Motor neuron (in vitro differentiated cells): ENCODE measurements around the gene BCAS3. TPM values are rescaled to one million over a fixed set of nuclear protein-coding genes. Genes with fewer than 3 reads are reported as not detected.
"Not testable (repeated sequence)": the region's sequence is repeated elsewhere in the genome, so short reads cannot be mapped to it uniquely, and the experiment has no call there.

Experiments
- ATAC-seq, 8 experiments: fragments of 200-7000 bp; cut with Tn5 transposase; replicated peaks in 6 of 8; 2 replicates each; pipeline ENCODE4 v1.8.0; 2021; ENCODE audit warnings: mild to moderate bottlenecking in 8 of 8, moderate library complexity in 8 of 8
- H3K27ac ChIP-seq, 2 donors: fragments of 250-450 bp; sonication (Bioruptor Pico); 2 replicates each; pipeline ENCODE4 v1.9.0; 2021; ENCODE audit warnings: antibody characterized with exemption in 2 of 2, mild to moderate bottlenecking in 2 of 2, moderate library complexity in 1 of 2
- H3K4me1 ChIP-seq, 2 donors: fragments of 250-450 bp; sonication (Bioruptor Pico); replicated peaks in 1 of 2; 2 replicates each; pipeline ENCODE4 v1.6.1; 2021; ENCODE audit warnings: antibody characterized with exemption in 2 of 2, mild to moderate bottlenecking in 2 of 2, moderate library complexity in 1 of 2
- H3K4me3 ChIP-seq, 5 donors: fragments of 250-450 bp; sonication (Bioruptor Pico); 2 replicates each; pipeline ENCODE4 v1.9.0; 2021; ENCODE audit warnings: antibody characterized with exemption in 5 of 5, mild to moderate bottlenecking in 5 of 5, moderate library complexity in 4 of 5
- WGBS, 10 experiments: fragments of 450-650 bp; shearing (Covaris generic); methylation state at CpG; one replicate each; pipeline ENCODE4 v1.0.0; 2022; 5-methylcytosine and 5-hydroxymethylcytosine counted together
- in situ Hi-C, 9 experiments: fragments of 400-800 bp; cut with MboI; loops; one replicate each; pipeline ENCODE4 v1.15.0; 2021; ENCODE audit warnings: low sequenced_read_pairs in 9 of 9, low pct_unique_long_range_greater_than_20kb in 2 of 9; ENCODE audit not compliant: unreplicated experiment in 9 of 9
- total RNA-seq, 8 experiments: library from RNA; unstranded; fragments of 300-600 nt; gene quantifications; 2 replicates each; pipeline versions ENCODE4 v1.2.3 to v1.2.4, GENCODE V29; 2022

Gene BCAS3
- total RNA-seq, 8 experiments from 2014 or later: 18.1 to 45.4 (median 26.8) TPM

DNA sequence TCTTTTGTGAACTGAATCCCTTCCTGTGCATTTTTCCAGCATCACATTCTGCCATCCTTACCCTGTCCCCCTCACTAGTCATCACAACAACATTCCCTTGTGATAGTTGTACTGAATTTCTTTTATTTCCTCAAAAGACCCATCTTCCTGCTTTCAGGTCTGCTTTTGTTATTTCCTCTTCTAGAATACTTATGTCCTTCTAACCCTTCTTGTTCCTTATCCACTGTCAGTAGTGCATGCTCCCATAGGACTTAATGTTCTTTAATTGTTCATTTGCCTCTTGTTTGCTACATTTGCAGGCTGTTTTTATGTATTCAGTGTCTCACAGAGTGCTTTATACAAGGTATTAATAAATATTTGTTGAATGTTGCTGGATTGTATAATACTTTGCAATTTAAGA lies 73.0 kb downstream of the BCAS3 start:
- Histone ChIP-seq H3K4me3 (no peak overlapping the region), H3K27ac (no peak overlapping the region), H3K4me1 (peaks cover 4 to 6% of the 10 kb centered on the region in 2 donors)
- in situ Hi-C loops: no loop called here
- no peak for ATAC-seq

GRCh38 chr17:60751884-60752283 lies 74.2 kb downstream of the BCAS3 start:
- Histone ChIP-seq H3K4me3 (no peak overlapping the region), H3K27ac (no peak overlapping the region), H3K4me1 (peaks cover 4 to 6% of the 10 kb centered on the region in 2 donors)
- ATAC-seq: no peak
- 44 to 100% (median 83%) methylated on average over 1 of the region's 1 CpG; no CpG with 5 or more reads in 4 of the 10 experiments for WGBS, 10 experiments
- in situ Hi-C loops: no loop called here

DNA sequence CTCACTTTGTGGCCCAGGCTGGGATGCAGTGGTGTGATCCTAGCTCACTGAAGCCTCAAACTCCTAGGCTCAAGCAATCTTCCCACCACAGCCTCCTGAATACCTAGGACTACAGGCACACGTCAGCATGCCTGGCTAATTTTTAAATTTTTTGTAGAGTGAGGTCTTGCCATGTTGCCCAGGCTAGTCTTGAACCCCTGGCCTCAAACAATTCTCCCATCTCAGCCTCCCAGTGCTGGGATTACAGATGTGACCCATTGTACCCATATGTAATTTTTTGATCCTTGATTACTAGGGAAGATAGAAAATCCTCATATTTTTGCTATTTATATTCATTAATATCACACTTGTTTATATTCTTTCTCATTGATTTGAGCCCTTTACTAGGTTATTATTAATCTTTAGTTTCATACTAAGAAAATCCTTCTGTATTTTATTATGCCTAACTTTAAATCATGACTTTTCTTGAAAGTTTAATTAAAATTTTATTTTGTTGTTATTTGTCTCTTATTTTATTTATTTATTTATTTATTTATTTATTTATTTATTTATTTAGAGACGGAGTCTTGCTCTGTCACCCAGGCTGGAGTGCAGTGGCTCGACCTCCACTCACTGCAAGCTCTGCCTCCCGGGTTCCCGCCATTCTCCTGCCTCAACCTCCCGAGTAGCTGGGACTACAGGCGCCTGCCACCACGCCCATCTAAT lies 75.4 kb downstream of the BCAS3 start:
- in situ Hi-C loops: no loop called here
- Histone ChIP-seq H3K4me3 (no peak overlapping the region), H3K27ac (no peak overlapping the region), H3K4me1 (peaks cover 0 to 3% of the 10 kb centered on the region in 2 donors)
- no peak for ATAC-seq
- 65 to 100% (median 94%) methylated on average over 1 to 8 of the region's 8 CpGs; no CpG with 5 or more reads in 2 of the 10 experiments for WGBS, 10 experiments

DNA sequence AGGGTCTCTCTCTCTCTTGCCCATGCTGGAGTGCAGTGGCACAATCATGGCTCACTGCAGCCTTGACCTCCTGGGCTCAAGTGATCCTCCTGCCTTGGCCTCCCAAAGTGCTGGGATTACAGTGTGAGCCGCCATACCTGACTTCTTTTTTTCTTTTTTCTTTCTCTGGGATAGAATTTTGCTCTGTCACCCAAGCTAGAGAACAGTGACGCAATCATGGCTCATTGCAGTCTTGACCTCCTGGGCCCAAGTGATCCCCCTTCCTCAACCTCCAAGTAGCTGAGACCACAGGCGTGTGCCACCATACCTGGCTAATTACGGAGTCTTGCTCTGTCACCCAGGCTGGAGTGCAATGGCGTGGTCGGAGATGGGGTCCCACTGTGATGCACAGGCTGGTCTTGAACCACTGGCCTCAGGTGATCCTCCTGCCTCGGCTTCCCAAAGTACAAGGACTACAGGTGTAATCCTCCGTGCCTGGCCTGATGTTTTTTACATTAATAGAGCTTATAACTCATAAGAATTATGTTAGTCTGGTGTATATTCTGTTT lies 76.5 kb downstream of the BCAS3 start:
- H3K27ac ChIP-seq: no peak overlapping the region
- in situ Hi-C loops: no loop called here
- no peak overlapping the region for H3K4me3 ChIP-seq
- no peak for ATAC-seq
- WGBS, 10 experiments: 64 to 100% (median 82%) methylated on average over 1 to 8 of the region's 8 CpGs; no CpG with 5 or more reads in 2 of the 10 experiments
- no peaks in the 10 kb centered on the region for H3K4me1 ChIP-seq

DNA sequence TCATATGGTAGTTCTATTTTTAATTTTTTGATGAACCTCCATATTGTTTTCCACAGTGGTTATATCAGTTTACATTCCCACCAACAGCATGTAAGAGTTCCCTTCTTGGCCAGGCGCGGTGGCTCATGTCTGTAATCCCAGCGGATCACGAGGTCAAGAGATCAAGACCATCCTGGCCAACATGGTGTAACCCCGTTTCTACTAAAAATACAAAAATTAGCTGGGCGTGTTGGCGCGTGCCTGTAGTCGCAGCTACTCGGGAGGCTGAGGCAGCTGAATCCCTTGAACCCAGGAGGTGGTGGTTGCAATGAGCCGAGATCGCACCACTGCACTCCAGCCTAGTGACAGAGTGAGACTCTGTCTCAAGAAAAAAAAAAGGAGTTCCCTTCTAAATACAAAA lies 79.1 kb downstream of the BCAS3 start:
- ATAC-seq, H3K27ac ChIP-seq, H3K4me3 ChIP-seq, in situ Hi-C loops, H3K4me1 ChIP-seq: not testable (repeated sequence)
- 81 to 100% (median 97%) methylated on average over 1 to 12 of the region's 12 CpGs; no CpG with 5 or more reads in 3 of the 10 experiments for WGBS, 10 experiments

DNA sequence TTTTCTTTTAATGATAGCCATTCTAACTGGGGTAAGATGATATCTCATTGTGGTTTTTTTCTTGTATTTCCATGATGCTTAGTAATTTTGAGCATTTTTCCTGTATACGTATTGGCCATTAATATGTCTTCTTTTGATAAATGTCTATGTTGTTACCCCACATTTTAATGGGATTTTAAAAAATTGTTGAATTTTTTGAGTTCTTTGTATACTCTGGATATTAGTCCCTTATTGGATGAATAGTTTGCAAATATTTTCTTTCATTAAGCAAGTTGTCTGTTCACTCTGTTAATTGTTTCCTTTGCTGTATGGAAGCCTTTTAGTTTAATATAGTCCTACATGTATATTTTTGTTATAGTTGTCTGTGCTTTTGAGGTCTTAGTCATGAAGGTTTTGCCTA lies 79.8 kb downstream of the BCAS3 start:
- no peak for ATAC-seq
- in situ Hi-C loops: no loop called here
- WGBS, 10 experiments: 83 to 100% (median 100%) methylated on average over 1 of the region's 1 CpG; no CpG with 5 or more reads in 3 of the 10 experiments
- Histone ChIP-seq H3K4me3 (no peak overlapping the region), H3K4me1 (no peaks in the 10 kb centered on the region), H3K27ac (no peak overlapping the region)

DNA sequence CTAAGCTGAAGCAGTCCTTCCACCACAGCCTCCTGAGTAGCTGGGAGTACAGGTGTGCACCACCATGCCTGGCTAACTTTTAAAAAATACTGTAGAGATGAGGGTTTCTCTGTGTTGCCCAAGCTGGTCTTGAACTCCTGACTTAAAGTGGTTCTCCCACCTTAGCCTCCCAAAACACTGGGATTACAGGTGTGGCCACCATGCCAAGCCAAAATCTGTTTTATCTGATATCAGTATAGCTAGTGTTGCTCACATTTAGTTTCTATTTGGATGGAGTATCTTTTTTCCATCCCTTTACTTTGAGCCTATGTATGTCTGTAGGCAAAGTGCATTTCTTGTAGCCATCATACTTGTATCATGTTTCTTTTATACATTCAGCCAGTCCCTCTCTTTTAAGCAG lies 82.1 kb downstream of the BCAS3 start:
- Histone ChIP-seq H3K4me1 (no peaks in the 10 kb centered on the region), H3K27ac (no peak overlapping the region), H3K4me3 (no peak overlapping the region)
- in situ Hi-C loops: no loop called here
- no peak for ATAC-seq

DNA sequence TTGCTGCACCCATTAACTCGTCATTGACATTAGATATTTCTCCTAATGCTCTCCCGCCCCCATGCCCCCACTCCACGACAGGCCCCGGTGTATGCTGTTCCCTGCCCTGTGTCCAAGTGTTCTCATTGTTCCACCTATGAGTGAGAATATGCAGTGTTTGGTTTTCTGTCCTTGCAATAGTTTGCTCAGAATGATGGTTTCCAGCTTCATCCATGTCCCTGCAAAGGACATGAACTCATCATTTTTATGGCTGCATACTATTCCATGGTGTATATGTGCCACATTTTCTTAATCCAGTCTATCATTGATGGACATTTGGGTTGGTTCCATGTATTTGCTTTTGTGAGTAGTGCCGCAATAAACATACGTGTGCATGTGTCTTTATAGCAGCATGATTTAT lies 83.7 kb downstream of the BCAS3 start:
- ATAC-seq, H3K4me1 ChIP-seq, in situ Hi-C loops, H3K4me3 ChIP-seq, H3K27ac ChIP-seq: not testable (repeated sequence)
- 0 to 100% (median 60%) methylated on average over 1 to 6 of the region's 6 CpGs; no CpG with 5 or more reads in 5 of the 10 experiments for WGBS, 10 experiments

DNA sequence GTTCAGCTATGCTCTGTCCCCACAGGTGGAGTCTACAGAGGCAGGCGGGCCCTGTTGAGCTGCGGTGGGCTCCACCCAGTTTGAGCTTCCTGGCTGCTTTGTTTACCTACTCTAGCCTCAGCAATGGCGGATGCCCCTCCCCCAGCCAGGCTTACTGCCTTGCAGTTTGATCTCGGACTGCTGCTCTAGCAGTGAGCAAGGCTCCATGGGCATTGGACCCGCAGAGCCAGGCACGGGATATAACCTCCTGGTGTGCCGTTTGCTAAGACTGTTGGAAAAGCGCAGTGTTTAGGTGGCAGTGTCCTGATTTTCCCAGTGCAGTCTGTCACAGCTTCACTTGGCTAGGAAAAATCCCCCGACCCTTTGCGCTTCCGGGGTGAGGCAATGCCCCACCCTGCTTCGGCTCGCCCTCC lies 89.1 kb downstream of the BCAS3 start:
- 71 to 100% (median 93%) methylated on average over 1 to 6 of the region's 13 CpGs; no CpG with 5 or more reads in 5 of the 10 experiments for WGBS, 10 experiments
- Histone ChIP-seq H3K4me3 (no peak overlapping the region), H3K4me1 (no peaks in the 10 kb centered on the region), H3K27ac (no peak overlapping the region)
- in situ Hi-C loops: no loop called here
- no peak for ATAC-seq

DNA sequence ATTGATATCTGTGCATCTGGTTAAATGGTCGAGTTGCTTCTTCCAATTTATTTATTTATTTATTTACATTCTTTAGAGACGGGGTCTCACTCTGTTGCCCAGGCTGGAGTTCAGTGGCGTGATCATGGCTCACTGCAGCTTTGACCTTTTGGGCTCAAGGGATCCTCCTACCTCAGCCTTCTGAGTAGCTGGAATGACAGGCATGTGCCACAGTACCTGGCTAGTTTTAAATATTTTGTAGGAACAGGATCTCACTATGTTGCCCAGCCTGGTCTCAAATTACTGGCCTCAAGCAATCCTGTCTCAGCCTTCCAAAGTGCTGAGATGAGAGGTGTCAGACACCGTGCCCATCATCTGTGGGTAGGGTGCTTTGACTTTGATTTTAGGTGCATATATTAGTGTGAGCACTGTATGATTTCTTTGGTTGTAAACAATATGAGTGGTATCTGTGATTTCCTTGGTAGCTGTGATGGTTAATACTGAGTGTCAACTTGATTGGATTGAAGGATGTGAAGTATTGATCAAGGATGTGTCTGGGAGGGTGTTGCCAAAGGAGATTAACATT lies 90.2 kb downstream of the BCAS3 start:
- WGBS, 10 experiments: 69 to 100% (median 94%) methylated on average over 1 to 4 of the region's 4 CpGs; no CpG with 5 or more reads in 1 of the 10 experiments
- H3K4me1 ChIP-seq: no peaks in the 10 kb centered on the region
- in situ Hi-C loops: no loop called here
- no peak overlapping the region for H3K27ac ChIP-seq
- no peak for ATAC-seq
- H3K4me3 ChIP-seq: no peak overlapping the region

DNA sequence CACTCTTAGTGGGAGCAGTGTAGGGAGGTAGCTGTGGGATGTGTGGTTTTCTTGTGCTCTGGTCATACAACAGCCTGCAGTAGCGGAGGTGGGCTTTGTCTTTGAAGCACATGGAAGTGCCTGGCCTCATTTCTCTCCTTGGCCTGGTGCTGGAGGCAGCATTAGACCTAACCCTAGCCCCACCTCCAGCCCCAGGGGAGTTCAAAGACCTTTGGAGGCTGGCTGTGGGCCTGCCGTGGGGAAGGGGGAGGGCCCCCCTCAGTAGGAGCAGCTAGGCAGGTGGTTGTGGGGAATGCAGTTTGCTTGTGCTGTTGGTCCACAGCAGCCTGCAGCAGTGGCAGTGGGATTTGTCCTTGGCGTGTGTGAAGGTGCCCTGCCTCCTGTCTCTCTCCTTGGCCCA lies 91.7 kb downstream of the BCAS3 start:
- H3K4me1 ChIP-seq: no peaks in the 10 kb centered on the region
- 80 to 92% (median 80%) methylated on average over 1 to 2 of the region's 3 CpGs; no CpG with 5 or more reads in 7 of the 10 experiments for WGBS, 10 experiments
- ATAC-seq: no peak
- no peak overlapping the region for H3K27ac ChIP-seq
- in situ Hi-C loops: no loop called here
- H3K4me3 ChIP-seq: no peak overlapping the region

GRCh38 chr17:60770946-60771422 lies 93.3 kb downstream of the BCAS3 start:
- Histone ChIP-seq H3K27ac (no peak overlapping the region), H3K4me3 (no peak overlapping the region), H3K4me1 (no peaks in the 10 kb centered on the region)
- no peak for ATAC-seq
- in situ Hi-C loops: no loop called here
- WGBS, 10 experiments: 63 to 100% (median 93%) methylated on average over 3 to 8 of the region's 8 CpGs

GRCh38 chr17:60771621-60772020 lies 94.0 kb downstream of the BCAS3 start:
- H3K27ac ChIP-seq, ATAC-seq, H3K4me1 ChIP-seq, in situ Hi-C loops, H3K4me3 ChIP-seq: not testable (repeated sequence)
- no CpG with 5 or more reads among the region's 5 CpGs for WGBS, 10 experiments
